ENCODE results near the gene GYPC. TPM values are rescaled to one million over a fixed set of nuclear protein-coding genes. Genes with fewer than 3 reads are reported as not detected.

GYPC gene
- total RNA-seq, 1 experiment from 2014 or later = 13.6 TPM

DNA sequence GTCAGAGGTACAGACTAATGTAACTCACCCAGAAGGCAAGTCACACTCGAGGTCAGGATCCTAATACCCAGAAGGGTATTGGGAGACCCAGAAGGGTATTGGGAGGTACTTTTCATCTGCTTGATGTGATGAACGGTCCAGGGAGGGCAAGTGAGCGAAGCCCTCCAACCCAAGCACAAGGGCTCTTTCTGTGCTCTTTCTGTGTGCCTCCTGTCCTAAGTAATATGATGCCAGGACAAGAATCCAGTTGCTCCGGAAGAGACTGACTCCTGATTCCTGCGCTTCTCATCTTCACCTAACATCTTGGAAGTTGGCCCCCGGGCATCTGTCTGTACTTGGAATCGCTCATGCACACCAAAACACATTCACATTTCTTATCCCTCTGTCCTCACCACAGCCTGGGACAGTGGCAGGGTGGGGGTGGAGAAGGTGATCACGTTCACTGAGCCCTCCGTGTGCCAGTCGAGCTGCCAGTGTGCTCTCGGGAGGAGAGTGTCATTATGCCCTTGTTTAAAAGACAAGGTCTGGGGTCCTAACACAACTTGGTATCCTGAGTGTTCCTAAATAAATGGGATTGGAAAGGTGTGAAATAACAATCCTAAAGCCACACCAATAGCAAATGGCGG, 17.1 kb downstream of the GYPC start:
- no peaks in the 10 kb centered on the region for H3K79me1 ChIP-seq (ENCODE audit: insufficient read depth, low read depth, low read length, poor library complexity, severe bottlenecking)
- no peak overlapping the region for H4K91ac ChIP-seq (ENCODE audit: insufficient read length, low read depth, low read length)
- H4K5ac ChIP-seq (ENCODE audit: insufficient read length, low read depth, low read length) = no peak overlapping the region
- H3K27ac ChIP-seq (ENCODE audit: insufficient read length, low read depth, low read length) = no peak overlapping the region
- no peak overlapping the region for H3K18ac ChIP-seq (ENCODE audit: insufficient read length, low read depth, low read length)
- Mint-ChIP-seq H3K4me1 (no peaks in the 10 kb centered on the region), H3K4me3 (no peak overlapping the region), H3K9me3 (peaks cover 23 to 25% of the 10 kb centered on the region in 2 experiments), H3K27me3 (ENCODE audit: low read depth) (no peaks in the 10 kb centered on the region; the same call in none of the 2 replicates), H3K27ac (peak overlapping the region in 1 of 3 experiments; percentile 90; a peak in 1 of 7 replicates), H3K36me3 (ENCODE audit: insufficient read depth in 1 of 3, low read depth in 3 of 3) (peaks cover 13 to 25% (median 20%) of the 10 kb centered on the region in 3 experiments)
- TF ChIP-seq, protein P1, sequence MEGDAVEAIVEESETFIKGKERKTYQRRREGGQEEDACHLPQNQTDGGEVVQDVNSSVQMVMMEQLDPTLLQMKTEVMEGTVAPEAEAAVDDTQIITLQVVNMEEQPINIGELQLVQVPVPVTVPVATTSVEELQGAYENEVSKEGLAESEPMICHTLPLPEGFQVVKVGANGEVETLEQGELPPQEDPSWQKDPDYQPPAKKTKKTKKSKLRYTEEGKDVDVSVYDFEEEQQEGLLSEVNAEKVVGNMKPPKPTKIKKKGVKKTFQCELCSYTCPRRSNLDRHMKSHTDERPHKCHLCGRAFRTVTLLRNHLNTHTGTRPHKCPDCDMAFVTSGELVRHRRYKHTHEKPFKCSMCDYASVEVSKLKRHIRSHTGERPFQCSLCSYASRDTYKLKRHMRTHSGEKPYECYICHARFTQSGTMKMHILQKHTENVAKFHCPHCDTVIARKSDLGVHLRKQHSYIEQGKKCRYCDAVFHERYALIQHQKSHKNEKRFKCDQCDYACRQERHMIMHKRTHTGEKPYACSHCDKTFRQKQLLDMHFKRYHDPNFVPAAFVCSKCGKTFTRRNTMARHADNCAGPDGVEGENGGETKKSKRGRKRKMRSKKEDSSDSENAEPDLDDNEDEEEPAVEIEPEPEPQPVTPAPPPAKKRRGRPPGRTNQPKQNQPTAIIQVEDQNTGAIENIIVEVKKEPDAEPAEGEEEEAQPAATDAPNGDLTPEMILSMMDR (conservative IDR thresholded peaks at IDR 0.05) = no peak
- no peak overlapping the region for H2AFZ ChIP-seq (ENCODE audit: low read length)
- H4K8ac ChIP-seq (replicated peaks; ENCODE audit: insufficient read length, low read depth, low read length) = no peak overlapping the region
- no peak overlapping the region for H3K56ac ChIP-seq (ENCODE audit: insufficient read length, low read depth, low read length)
- H2BK120ac ChIP-seq (ENCODE audit: low read depth, low read length, poor library complexity, severe bottlenecking) = no peak overlapping the region
- WGBS (ENCODE audit: extremely low coverage, insufficient read length, low lambda C conversion rate) = no CpG with 5 or more reads among the region's 12 CpGs
- H3K27me3 ChIP-seq (ENCODE audit: insufficient read depth, low read length) = no peaks in the 10 kb centered on the region
- no peak overlapping the region for H2AK5ac ChIP-seq (ENCODE audit: insufficient read length, low read length)
- no peak overlapping the region for H2BK12ac ChIP-seq (ENCODE audit: insufficient read length, low read depth, low read length)
- H3K9ac ChIP-seq (ENCODE audit: extremely low read depth, insufficient read length, low read length) = no peak overlapping the region
- H3K14ac ChIP-seq (ENCODE audit: insufficient read depth, low read length) = no peak overlapping the region
- no peak overlapping the region for H3K23ac ChIP-seq (ENCODE audit: insufficient read length, low read depth, low read length)
- no peaks in the 10 kb centered on the region for H3K79me2 ChIP-seq (ENCODE audit: insufficient read depth, low read length)
- no peak overlapping the region for H3K4me2 ChIP-seq (ENCODE audit: insufficient read depth, insufficient read length, low read length)
- no peak overlapping the region for H2BK15ac ChIP-seq (ENCODE audit: low read depth, low read length)
- no peak overlapping the region for H2BK20ac ChIP-seq (ENCODE audit: low read depth, low read length, poor library complexity, severe bottlenecking)
- no peak overlapping the region for H3K4ac ChIP-seq (ENCODE audit: low read depth, low read length)
- no peak for DNase-seq
- H2BK5ac ChIP-seq (ENCODE audit: insufficient read length, low read length) = no peak overlapping the region
- no peak overlapping the region for H3T11ph ChIP-seq (ENCODE audit: low read length)
- H3K23me2 ChIP-seq (ENCODE audit: insufficient read length, low read depth, low read length, poor library complexity, severe bottlenecking) = no peaks in the 10 kb centered on the region
- H4K20me1 ChIP-seq (ENCODE audit: control insufficient read depth, insufficient read depth, insufficient read length) = no peaks in the 10 kb centered on the region
- H3K9me3 ChIP-seq (ENCODE audit: control insufficient read depth, low read depth, low read length) = peaks cover 9% of the 10 kb centered on the region
- no peaks in the 10 kb centered on the region for H3K4me1 ChIP-seq (ENCODE audit: insufficient read depth, low read length)
